Measurements from ENCODE around the gene TMEM269.

GRCh38 chr1:42737986-42738677 lies 46.7 kb upstream of the TMEM269 start:
- TF ChIP-seq POLR2AphosphoS5 (IDR thresholded peaks at IDR 0.05): no peak
- no peak for TF ChIP-seq CTCF (IDR thresholded peaks at IDR 0.05)
- no peak for TF ChIP-seq POLR2A (IDR thresholded peaks at IDR 0.05)
